Dermis microvascular lymphatic vessel endothelial cell (primary cell): Measurements from ENCODE around the gene GLUL. TPM values are rescaled to one million over a fixed set of nuclear protein-coding genes. Genes with fewer than 3 reads are reported as not detected.

Experiments used
- total RNA-seq: library from RNA; depleted of rRNA; stranded (reverse); fragments of >200 nt; gene quantifications from 2 replicates; pipeline ENCODE4 v1.2.1, GENCODE V29; 2014

Gene GLUL
- total RNA-seq, 1 donor from 2014 or later, result 312 TPM

Other genes starting within 250 kb of the GLUL start
- gene TEDDM1, start 8.9 kb upstream of the GLUL start, total RNA-seq, result not detected in 2 replicates
- not detected in 2 replicates for gene RGSL1, start 58.4 kb upstream of the GLUL start, total RNA-seq
- gene RNASEL, start 197.5 kb upstream of the GLUL start, total RNA-seq, result 0.25 and 0.39 TPM in 2 replicates
- 0.89 and 1.3 TPM in 2 replicates for gene RGS16, start 212.6 kb upstream of the GLUL start, total RNA-seq